Thyroid gland (tissue), 4 donors: ENCODE measurements around the gene TAX1BP3.

Experiments
- CTCF ChIP-seq, 6 experiments: fragments of 200-600 bp in 3 of 6; fragments of 450-650 bp in 3 of 6; sonication (generic) in 3 of 6; IDR thresholded peaks; one replicate each; pipeline ENCODE4 v1.5.1; 2016 to 2019; ENCODE audit warnings: antibody characterized with exemption in 6 of 6, mild to moderate bottlenecking in 2 of 6, inconsistent platforms in 1 of 6, moderate library complexity in 1 of 6
- POLR2A ChIP-seq, 2 donors: fragments of 450-650 bp; IDR thresholded peaks; one replicate each; pipeline ENCODE4 v1.6.1; 2017; ENCODE audit warnings: antibody characterized with exemption in 2 of 2, mild to moderate bottlenecking in 2 of 2, moderate library complexity in 1 of 2

GRCh38 chr17:3669548-3669947 is 1.2 kb upstream of the TAX1BP3 start:
- TF ChIP-seq CTCF (IDR thresholded peaks at IDR 0.05) = no peak
- no peak for TF ChIP-seq POLR2A (IDR thresholded peaks at IDR 0.05)
